A549 (cell line): ENCODE measurements around the gene WNT8A. TPM values are rescaled to one million over a fixed set of nuclear protein-coding genes. Genes with fewer than 3 reads are reported as not detected.

Experiments
- ATAC-seq, 2 experiments: fragments of 200-7000 bp in 1 of 2; fragments of >200 bp in 1 of 2; cut with Nextera tagmentation in 1 of 2; cut with Tn5 transposase in 1 of 2; 3 replicates each; pipeline versions ENCODE4 v1.8.0 to v1.9.1; 2018 to 2020; ENCODE audit warnings: mild to moderate bottlenecking in 1 of 2, moderate library complexity in 1 of 2
- CTCF ChIA-PET: fragments of 300-600 bp; sonication (Branson Sonifier 250); formaldehyde crosslinking; extraction: SDS; loops from one replicate; lab custom pipeline; 2021; ENCODE audit warnings: antibody characterized with exemption, inconsistent platforms; lab: Yijun Ruan, JAX
- POLR2A ChIA-PET: fragments of 350-600 bp; formaldehyde crosslinking; extraction: SDS; loops from one replicate; lab custom pipeline; 2021; ENCODE audit warnings: antibody characterized with exemption, inconsistent platforms; lab: Yijun Ruan, JAX
- DNase-seq, 2 experiments: peaks; one replicate each; pipeline versions ENCODE4 v3.0.0 to v3.0.0-alpha.2; 2011 to 2016; ENCODE audit warnings: low read depth in 1 of 2, low spot score in 1 of 2
- FAIRE-seq: peaks from 2 replicates; lab custom pipeline; 2011; peaks lifted over from hg19 to GRCh38; lab: Jason Lieb, UNC
- H3K27ac ChIP-seq, 2 experiments: fragments of >200 bp; sonication (Bioruptor Twin); formaldehyde crosslinking; 3 replicates each; pipeline ENCODE4 v1.5.1; 2016 to 2017
- H3K4me1 ChIP-seq: fragments of >200 bp; sonication (Bioruptor Twin); formaldehyde crosslinking; 3 replicates; pipeline ENCODE4 v1.6.1; 2016
- H3K4me2 ChIP-seq: fragments of >200 bp; sonication (Bioruptor Twin); formaldehyde crosslinking; 3 replicates; pipeline ENCODE4 v1.6.1; 2016
- H3K4me3 ChIP-seq: fragments of >200 bp; sonication (Bioruptor Twin); formaldehyde crosslinking; 3 replicates; pipeline ENCODE4 v1.5.1; 2016
- H3K9me3 ChIP-seq: fragments of >200 bp; sonication (Bioruptor Twin); formaldehyde crosslinking; 3 replicates; pipeline ENCODE4 v1.6.1; 2016
- CBX2 ChIP-seq: fragments of 200-600 bp; sonication (generic); IDR thresholded peaks from 2 replicates; pipeline ENCODE4 v1.6.1; 2016; ENCODE audit warnings: low read depth, mild to moderate bottlenecking, borderline replicate concordance
- CHD2 ChIP-seq: fragments of 150-350 bp; IDR thresholded peaks from 2 replicates; pipeline ENCODE4 v1.6.1; 2014; ENCODE audit warnings: low read length; ENCODE audit not compliant: partially characterized antibody
- CHD4 ChIP-seq: fragments of 200-600 bp; sonication (generic); IDR thresholded peaks from 2 replicates; pipeline ENCODE4 v1.6.1; 2016; ENCODE audit warnings: antibody characterized with exemption, mild to moderate bottlenecking, borderline replicate concordance
- CTCF ChIP-seq: fragments of >200 bp; sonication (Bioruptor Twin); formaldehyde crosslinking; IDR thresholded peaks from 3 replicates; pipeline ENCODE4 v1.5.1; 2016
- EHF ChIP-seq: fragments of 250-450 bp; sonication (Bioruptor Pico); IDR thresholded peaks from 2 replicates; pipeline ENCODE4 v1.5.0; 2020; ENCODE audit warnings: mild to moderate bottlenecking
- EP300 ChIP-seq, 2 experiments: fragments of >200 bp; sonication (Bioruptor Twin); formaldehyde crosslinking; IDR thresholded peaks; 2 replicates in 1 of 2; 3 replicates in 1 of 2; pipeline ENCODE4 v1.6.1; 2016 to 2017
- ESRRA ChIP-seq: fragments of 150-350 bp; IDR thresholded peaks from 2 replicates; pipeline ENCODE4 v1.6.1; 2014; ENCODE audit warnings: mild to moderate bottlenecking, low read length, borderline replicate concordance
- FOSB ChIP-seq: fragments of 250-450 bp; sonication (Bioruptor Pico); IDR thresholded peaks from 2 replicates; pipeline ENCODE4 v1.5.0; 2020; ENCODE audit warnings: mild to moderate bottlenecking, moderate library complexity
- FOSL2 ChIP-seq, 2 experiments: fragments of 450-650 bp in 1 of 2; fragments of >200 bp in 1 of 2; sonication (Bioruptor Twin) in 1 of 2; formaldehyde crosslinking; IDR thresholded peaks; 2 replicates each; pipeline versions ENCODE4 v1.5.0 to v1.6.1; 2016 to 2020; ENCODE audit warnings: mild to moderate bottlenecking in 1 of 2, moderate library complexity in 1 of 2
- FOXS1 ChIP-seq: fragments of 250-450 bp; sonication (Bioruptor Pico); IDR thresholded peaks from 2 replicates; pipeline ENCODE4 v1.5.0; 2020; ENCODE audit warnings: mild to moderate bottlenecking, moderate library complexity
- GATA3 ChIP-seq: IDR thresholded peaks from 2 replicates; pipeline ENCODE4 v1.6.1; 2012; ENCODE audit warnings: borderline replicate concordance
- HDAC2 ChIP-seq: fragments of 200-600 bp; sonication (generic); IDR thresholded peaks from 2 replicates; pipeline ENCODE4 v1.6.1; 2016
- HEYL ChIP-seq: fragments of 250-450 bp; sonication (Bioruptor Pico); IDR thresholded peaks from 2 replicates; pipeline ENCODE4 v1.8.0; 2021; ENCODE audit warnings: mild to moderate bottlenecking, moderate library complexity
- HOXA7 ChIP-seq: fragments of 250-450 bp; sonication (Bioruptor Pico); IDR thresholded peaks from 2 replicates; pipeline ENCODE4 v1.5.0; 2020; ENCODE audit warnings: mild to moderate bottlenecking, moderate library complexity
- HOXB13 ChIP-seq: fragments of 250-450 bp; sonication (Bioruptor Pico); IDR thresholded peaks from 2 replicates; pipeline ENCODE4 v1.5.0; 2020; ENCODE audit warnings: low read depth, mild to moderate bottlenecking, moderate library complexity
- JUN ChIP-seq, 2 experiments: fragments of >200 bp; sonication (Bioruptor Twin); formaldehyde crosslinking; IDR thresholded peaks; 2 replicates in 1 of 2; 3 replicates in 1 of 2; pipeline ENCODE4 v1.6.1; 2016 to 2017
- NFE2L2 ChIP-seq: fragments of 150-350 bp; conservative IDR thresholded peaks from 2 replicates; pipeline ENCODE4 v1.6.1; 2014; ENCODE audit warnings: low read length
- NR3C1 ChIP-seq: fragments of >200 bp; sonication (Bioruptor Twin); formaldehyde crosslinking; IDR thresholded peaks from 3 replicates; pipeline ENCODE4 v1.6.1; 2017
- POLR2A ChIP-seq: IDR thresholded peaks from 2 replicates; pipeline ENCODE4 v1.6.1; 2012; ENCODE audit warnings: mild to moderate bottlenecking, low read length
- RAD21 ChIP-seq, 2 experiments: fragments of >200 bp in 1 of 2; sonication (Bioruptor Twin) in 1 of 2; formaldehyde crosslinking in 1 of 2; IDR thresholded peaks in 1 of 2; conservative IDR thresholded peaks in 1 of 2; 2 replicates in 1 of 2; 3 replicates in 1 of 2; pipeline ENCODE4 v1.6.1; 2012 to 2018; ENCODE audit warnings: inconsistent platforms in 1 of 2
- RNF2 ChIP-seq: fragments of 200-600 bp; sonication (generic); IDR thresholded peaks from 2 replicates; pipeline ENCODE4 v1.6.1; 2016; ENCODE audit warnings: low read depth, mild to moderate bottlenecking, antibody characterized with exemption, moderate library complexity, borderline replicate concordance
- TFCP2L1 ChIP-seq: fragments of 250-450 bp; sonication (Bioruptor Pico); IDR thresholded peaks from 2 replicates; pipeline ENCODE4 v1.5.0; 2021; ENCODE audit warnings: mild to moderate bottlenecking
- ZNF302 ChIP-seq: fragments of 250-450 bp; sonication (Bioruptor Pico); IDR thresholded peaks from 2 replicates; pipeline ENCODE4 v1.9.0; 2021; ENCODE audit warnings: inconsistent platforms, mild to moderate bottlenecking, moderate library complexity
- ZSCAN20 ChIP-seq: fragments of 250-450 bp; sonication (Bioruptor Pico); IDR thresholded peaks from 2 replicates; pipeline ENCODE4 v1.8.0; 2022; ENCODE audit warnings: mild to moderate bottlenecking, moderate library complexity
- WGBS: methylation state at CpG from one replicate; pipeline ENCODE4 v1.1.6; 2017; ENCODE audit errors: missing lambda C conversion rate; 5-methylcytosine and 5-hydroxymethylcytosine counted together
- polyA plus RNA-seq, 4 experiments: library from polyadenylated mRNA; depleted of rRNA in 3 of 4; stranded (reverse); fragments of >200 nt; fragmentation: RNase III in 1 of 4; extraction: RNeasy Plus Mini Kit Qiagen cat#74134 plus additional on column Dnase treatment in 1 of 4; gene quantifications; 2 replicates in 3 of 4; 3 replicates in 1 of 4; pipeline ENCODE4 v1.2.3, GENCODE V29; 2011 to 2017
- TF ChIP-seq, protein P1 (sequence below): IDR thresholded peaks from 2 replicates; pipeline ENCODE4 v1.6.1; 2012
- TF ChIP-seq, protein P2 (sequence below): fragments of 150-350 bp; IDR thresholded peaks from 2 replicates; pipeline ENCODE4 v1.6.1; 2014; ENCODE audit warnings: low read depth, mild to moderate bottlenecking, low read length
- TF ChIP-seq, protein P3 (sequence below): fragments of >200 bp; sonication (Bioruptor Twin); formaldehyde crosslinking; IDR thresholded peaks from 3 replicates; pipeline ENCODE4 v1.6.1; 2016
- TF ChIP-seq, protein P4 (sequence below): IDR thresholded peaks from 2 replicates; pipeline ENCODE4 v1.6.1; 2012; ENCODE audit warnings: low read depth, borderline replicate concordance
- TF ChIP-seq, protein P5 (sequence below): IDR thresholded peaks from 2 replicates; pipeline ENCODE4 v1.6.1; 2012
- TF ChIP-seq, protein P6 (sequence below): fragments of 200-600 bp; sonication (generic); IDR thresholded peaks from 2 replicates; pipeline ENCODE4 v1.6.1; 2016; ENCODE audit warnings: antibody characterized with exemption, mild to moderate bottlenecking, moderate library complexity

WNT8A gene
- polyA plus RNA-seq, 2 of the 4 experiments (the other 2 are of a cell fraction), result not detected

GRCh38 chr5:138103319-138103637 is 19.4 kb downstream of the WNT8A start:
- DNase-seq (no peak), FAIRE-seq (no peak), ATAC-seq (no peak)
- 12% methylated on average over 3 of the region's 3 CpGs for WGBS
- Histone ChIP-seq H3K4me2 (no peak overlapping the region), H3K9me3 (no peaks in the 10 kb centered on the region), H3K27ac (no peak overlapping the region), H3K4me1 (no peaks in the 10 kb centered on the region), H3K4me3 (no peak overlapping the region)
- POLR2A ChIA-PET, result no interaction called here
- CTCF ChIA-PET, result interaction anchor here (1.0 to 1.7 kb wide), 5 partner anchors 8 to 360 kb away, joined by 3 to 6 read pairs (median 3); no protein-coding TSS in a partner anchor
- TF ChIP-seq CBX2 (no peak), EP300 (IDR thresholded peaks at IDR 0.05) (no peak), FOSB (no peak), EHF (no peak), ESRRA (no peak), CTCF (no peak), NR3C1 (no peak), CHD2 (no peak), HEYL (CRISPR knock-in tag) (no peak), HOXA7 (no peak), HDAC2 (no peak), GATA3 (no peak), JUN (IDR thresholded peaks at IDR 0.05) (no peak), RAD21 (conservative IDR thresholded peaks at IDR 0.05 in 1 of 2, IDR thresholded peaks at IDR 0.05 in 1 of 2) (no peak), HOXB13 (CRISPR knock-in tag) (no peak)
- TF ChIP-seq, protein P1, sequence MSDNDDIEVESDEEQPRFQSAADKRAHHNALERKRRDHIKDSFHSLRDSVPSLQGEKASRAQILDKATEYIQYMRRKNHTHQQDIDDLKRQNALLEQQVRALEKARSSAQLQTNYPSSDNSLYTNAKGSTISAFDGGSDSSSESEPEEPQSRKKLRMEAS, result no peak
- TF ChIP-seq, protein P2, sequence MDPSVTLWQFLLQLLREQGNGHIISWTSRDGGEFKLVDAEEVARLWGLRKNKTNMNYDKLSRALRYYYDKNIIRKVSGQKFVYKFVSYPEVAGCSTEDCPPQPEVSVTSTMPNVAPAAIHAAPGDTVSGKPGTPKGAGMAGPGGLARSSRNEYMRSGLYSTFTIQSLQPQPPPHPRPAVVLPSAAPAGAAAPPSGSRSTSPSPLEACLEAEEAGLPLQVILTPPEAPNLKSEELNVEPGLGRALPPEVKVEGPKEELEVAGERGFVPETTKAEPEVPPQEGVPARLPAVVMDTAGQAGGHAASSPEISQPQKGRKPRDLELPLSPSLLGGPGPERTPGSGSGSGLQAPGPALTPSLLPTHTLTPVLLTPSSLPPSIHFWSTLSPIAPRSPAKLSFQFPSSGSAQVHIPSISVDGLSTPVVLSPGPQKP, result no peak
- TF ChIP-seq, protein P3, sequence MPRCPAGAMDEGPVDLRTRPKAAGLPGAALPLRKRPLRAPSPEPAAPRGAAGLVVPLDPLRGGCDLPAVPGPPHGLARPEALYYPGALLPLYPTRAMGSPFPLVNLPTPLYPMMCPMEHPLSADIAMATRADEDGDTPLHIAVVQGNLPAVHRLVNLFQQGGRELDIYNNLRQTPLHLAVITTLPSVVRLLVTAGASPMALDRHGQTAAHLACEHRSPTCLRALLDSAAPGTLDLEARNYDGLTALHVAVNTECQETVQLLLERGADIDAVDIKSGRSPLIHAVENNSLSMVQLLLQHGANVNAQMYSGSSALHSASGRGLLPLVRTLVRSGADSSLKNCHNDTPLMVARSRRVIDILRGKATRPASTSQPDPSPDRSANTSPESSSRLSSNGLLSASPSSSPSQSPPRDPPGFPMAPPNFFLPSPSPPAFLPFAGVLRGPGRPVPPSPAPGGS, result no peak
- TF ChIP-seq, protein P4, sequence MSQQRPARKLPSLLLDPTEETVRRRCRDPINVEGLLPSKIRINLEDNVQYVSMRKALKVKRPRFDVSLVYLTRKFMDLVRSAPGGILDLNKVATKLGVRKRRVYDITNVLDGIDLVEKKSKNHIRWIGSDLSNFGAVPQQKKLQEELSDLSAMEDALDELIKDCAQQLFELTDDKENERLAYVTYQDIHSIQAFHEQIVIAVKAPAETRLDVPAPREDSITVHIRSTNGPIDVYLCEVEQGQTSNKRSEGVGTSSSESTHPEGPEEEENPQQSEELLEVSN, result no peak

DNA sequence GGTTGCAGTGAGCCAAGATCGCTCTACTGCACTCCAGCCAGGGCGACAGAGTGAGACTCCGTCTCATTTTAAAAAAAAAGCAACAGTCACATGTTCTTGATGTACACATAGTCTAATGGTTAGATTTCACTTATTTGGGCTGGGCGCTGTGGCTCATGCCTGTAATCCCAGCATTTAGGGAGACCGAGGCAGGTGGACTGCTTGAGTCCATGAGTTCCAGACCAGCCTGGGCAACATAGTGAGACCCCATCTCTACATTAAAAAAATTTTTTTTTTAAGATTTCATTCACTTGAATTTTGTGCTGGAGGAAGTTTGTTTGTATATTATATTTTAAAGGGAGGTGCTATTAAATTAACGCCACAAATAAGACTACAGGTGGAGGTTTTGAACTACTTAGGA is 21.9 kb downstream of the WNT8A start:
- Histone ChIP-seq H3K4me1 (no peaks in the 10 kb centered on the region), H3K9me3 (no peaks in the 10 kb centered on the region), H3K4me3 (no peak overlapping the region), H3K27ac (no peak overlapping the region), H3K4me2 (no peak overlapping the region)
- ATAC-seq (no peak), FAIRE-seq (no peak), DNase-seq (no peak)
- WGBS, result 75% methylated on average over 6 of the region's 6 CpGs
- ChIA-PET CTCF (no interaction called here), POLR2A (no interaction called here)
- TF ChIP-seq, protein P5, sequence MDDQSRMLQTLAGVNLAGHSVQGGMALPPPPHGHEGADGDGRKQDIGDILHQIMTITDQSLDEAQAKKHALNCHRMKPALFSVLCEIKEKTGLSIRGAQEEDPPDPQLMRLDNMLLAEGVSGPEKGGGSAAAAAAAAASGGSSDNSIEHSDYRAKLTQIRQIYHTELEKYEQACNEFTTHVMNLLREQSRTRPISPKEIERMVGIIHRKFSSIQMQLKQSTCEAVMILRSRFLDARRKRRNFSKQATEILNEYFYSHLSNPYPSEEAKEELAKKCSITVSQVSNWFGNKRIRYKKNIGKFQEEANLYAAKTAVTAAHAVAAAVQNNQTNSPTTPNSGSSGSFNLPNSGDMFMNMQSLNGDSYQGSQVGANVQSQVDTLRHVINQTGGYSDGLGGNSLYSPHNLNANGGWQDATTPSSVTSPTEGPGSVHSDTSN, result no peak
- TF ChIP-seq FOXS1 (no peak), JUN (IDR thresholded peaks at IDR 0.05) (no peak), ZNF302 (CRISPR knock-in tag) (no peak), CHD4 (no peak), RNF2 (no peak), POLR2A (no peak), FOSL2 (IDR thresholded peaks at IDR 0.05) (no peak), FOSL2 (CRISPR knock-in tag; IDR thresholded peaks at IDR 0.05) (no peak), CHD2 (no peak), NFE2L2 (no peak), ZSCAN20 (CRISPR knock-in tag) (no peak), TFCP2L1 (no peak)
- TF ChIP-seq, protein P6, sequence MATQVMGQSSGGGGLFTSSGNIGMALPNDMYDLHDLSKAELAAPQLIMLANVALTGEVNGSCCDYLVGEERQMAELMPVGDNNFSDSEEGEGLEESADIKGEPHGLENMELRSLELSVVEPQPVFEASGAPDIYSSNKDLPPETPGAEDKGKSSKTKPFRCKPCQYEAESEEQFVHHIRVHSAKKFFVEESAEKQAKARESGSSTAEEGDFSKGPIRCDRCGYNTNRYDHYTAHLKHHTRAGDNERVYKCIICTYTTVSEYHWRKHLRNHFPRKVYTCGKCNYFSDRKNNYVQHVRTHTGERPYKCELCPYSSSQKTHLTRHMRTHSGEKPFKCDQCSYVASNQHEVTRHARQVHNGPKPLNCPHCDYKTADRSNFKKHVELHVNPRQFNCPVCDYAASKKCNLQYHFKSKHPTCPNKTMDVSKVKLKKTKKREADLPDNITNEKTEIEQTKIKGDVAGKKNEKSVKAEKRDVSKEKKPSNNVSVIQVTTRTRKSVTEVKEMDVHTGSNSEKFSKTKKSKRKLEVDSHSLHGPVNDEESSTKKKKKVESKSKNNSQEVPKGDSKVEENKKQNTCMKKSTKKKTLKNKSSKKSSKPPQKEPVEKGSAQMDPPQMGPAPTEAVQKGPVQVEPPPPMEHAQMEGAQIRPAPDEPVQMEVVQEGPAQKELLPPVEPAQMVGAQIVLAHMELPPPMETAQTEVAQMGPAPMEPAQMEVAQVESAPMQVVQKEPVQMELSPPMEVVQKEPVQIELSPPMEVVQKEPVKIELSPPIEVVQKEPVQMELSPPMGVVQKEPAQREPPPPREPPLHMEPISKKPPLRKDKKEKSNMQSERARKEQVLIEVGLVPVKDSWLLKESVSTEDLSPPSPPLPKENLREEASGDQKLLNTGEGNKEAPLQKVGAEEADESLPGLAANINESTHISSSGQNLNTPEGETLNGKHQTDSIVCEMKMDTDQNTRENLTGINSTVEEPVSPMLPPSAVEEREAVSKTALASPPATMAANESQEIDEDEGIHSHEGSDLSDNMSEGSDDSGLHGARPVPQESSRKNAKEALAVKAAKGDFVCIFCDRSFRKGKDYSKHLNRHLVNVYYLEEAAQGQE, result no peak
- TF ChIP-seq, protein P4, result no peak
